C4-2B (cell line): ENCODE measurements around the gene EPHA6.

Source experiments
- H3K27ac ChIP-seq: fragments of 450-650 bp; 2 replicates; pipeline ENCODE4 v1.5.1; 2017
- CTCF ChIP-seq: fragments of 450-650 bp; conservative IDR thresholded peaks from 2 replicates; pipeline ENCODE4 v1.5.1; 2017; ENCODE audit warnings: mild to moderate bottlenecking
- ZFX ChIP-seq: fragments of 450-650 bp; IDR thresholded peaks from 2 replicates; pipeline ENCODE4 v1.6.1; 2017

The EPHA6 gene

GRCh38 chr3:97037294-97037943 lies 223.0 kb downstream of the EPHA6 start:
- no peak for TF ChIP-seq CTCF
- no peak for TF ChIP-seq ZFX
- no peak overlapping the region for H3K27ac ChIP-seq

- no peak overlapping the region for H3K27ac ChIP-seq
- TF ChIP-seq ZFX (no peak), CTCF (no peak)
Observed at GRCh38 chr3:97043411-97043810, 229.0 kb downstream of the EPHA6 start.

DNA sequence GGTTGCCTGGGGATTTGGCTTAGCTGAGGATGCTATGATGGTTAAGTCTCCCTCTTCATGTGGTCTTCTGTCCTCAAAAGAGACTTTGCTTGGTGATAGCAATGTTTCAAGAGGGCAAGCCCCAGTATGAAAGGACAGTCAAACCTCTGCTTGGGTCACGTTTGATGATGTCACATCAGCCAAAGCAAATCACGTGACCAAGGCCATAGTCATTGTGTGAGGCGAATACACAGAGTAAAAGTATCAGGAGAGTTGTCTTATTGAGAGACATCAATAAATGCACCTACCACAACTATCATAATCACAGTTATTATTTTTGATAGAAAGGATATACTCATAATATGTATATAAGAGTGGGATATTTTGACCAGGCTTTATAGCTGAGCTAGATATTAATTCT lies 243.0 kb downstream of the EPHA6 start:
- TF ChIP-seq ZFX (no peak), CTCF (no peak)
- no peak overlapping the region for H3K27ac ChIP-seq

DNA sequence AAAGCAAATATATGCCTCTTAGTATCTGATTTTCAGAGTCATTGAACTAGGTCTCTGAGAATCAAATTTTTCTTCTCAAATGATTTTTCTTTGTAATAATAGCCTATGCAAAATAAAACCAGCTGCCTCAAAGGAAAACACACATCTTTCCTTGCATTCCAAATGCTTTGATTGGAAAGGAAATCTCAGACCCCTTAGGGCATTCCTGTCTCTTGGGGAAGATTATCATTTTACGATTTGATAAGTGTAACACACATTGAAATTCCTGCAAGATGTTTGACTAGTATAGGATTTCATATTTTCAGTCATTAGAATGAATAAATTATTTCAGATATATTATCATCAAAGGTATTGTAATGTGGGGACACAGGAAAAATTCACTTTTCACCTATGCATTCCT lies 244.8 kb downstream of the EPHA6 start:
- H3K27ac ChIP-seq, result no peak overlapping the region
- no peak for TF ChIP-seq ZFX
- no peak for TF ChIP-seq CTCF

DNA sequence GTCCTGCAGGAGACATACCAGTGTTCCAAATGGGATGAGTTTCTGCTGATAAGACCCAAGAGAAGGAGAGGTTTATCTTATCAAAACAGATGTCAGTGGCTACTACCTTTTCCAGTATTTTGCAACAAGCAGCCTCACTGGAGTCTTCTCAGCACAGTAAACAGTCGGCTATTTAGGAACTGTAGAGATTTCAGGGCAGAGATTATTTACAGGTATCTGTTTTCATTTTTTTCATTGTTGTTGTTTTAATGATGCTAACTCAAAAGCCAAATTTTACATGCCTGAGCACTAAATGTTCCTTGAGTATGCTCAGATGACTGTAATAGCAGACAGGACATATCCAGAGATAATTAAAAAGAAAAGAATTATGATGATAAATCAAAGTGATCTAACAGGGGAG lies 252.1 kb downstream of the EPHA6 start:
- H3K27ac ChIP-seq, result no peak overlapping the region
- TF ChIP-seq CTCF (no peak), ZFX (no peak)

GRCh38 chr3:97070302-97070701 lies 255.9 kb downstream of the EPHA6 start:
- H3K27ac ChIP-seq, result no peak overlapping the region
- no peak for TF ChIP-seq ZFX
- no peak for TF ChIP-seq CTCF

DNA sequence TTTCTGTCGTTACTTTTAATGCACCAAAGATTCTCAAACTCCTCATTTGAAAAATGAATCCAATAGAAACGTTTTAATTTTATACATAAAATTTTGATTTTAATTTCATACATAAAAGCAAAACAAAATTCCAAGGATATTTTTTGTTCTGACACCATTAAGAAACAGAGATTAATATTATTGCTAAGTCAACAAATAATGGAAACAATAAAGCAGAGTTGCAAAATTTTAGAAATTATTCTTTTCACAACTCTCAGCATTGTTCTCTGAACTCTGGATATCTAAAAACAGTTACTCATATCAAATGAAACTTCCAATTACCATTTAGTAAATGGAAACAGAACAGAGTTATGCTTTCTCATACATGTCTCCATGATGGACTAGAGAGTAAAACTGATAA lies 260.2 kb downstream of the EPHA6 start:
- H3K27ac ChIP-seq, result no peak overlapping the region
- TF ChIP-seq CTCF (no peak), ZFX (no peak)
